ENCODE measurements around the gene BCL10.

- TF ChIP-seq, protein P1, sequence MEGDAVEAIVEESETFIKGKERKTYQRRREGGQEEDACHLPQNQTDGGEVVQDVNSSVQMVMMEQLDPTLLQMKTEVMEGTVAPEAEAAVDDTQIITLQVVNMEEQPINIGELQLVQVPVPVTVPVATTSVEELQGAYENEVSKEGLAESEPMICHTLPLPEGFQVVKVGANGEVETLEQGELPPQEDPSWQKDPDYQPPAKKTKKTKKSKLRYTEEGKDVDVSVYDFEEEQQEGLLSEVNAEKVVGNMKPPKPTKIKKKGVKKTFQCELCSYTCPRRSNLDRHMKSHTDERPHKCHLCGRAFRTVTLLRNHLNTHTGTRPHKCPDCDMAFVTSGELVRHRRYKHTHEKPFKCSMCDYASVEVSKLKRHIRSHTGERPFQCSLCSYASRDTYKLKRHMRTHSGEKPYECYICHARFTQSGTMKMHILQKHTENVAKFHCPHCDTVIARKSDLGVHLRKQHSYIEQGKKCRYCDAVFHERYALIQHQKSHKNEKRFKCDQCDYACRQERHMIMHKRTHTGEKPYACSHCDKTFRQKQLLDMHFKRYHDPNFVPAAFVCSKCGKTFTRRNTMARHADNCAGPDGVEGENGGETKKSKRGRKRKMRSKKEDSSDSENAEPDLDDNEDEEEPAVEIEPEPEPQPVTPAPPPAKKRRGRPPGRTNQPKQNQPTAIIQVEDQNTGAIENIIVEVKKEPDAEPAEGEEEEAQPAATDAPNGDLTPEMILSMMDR (IDR thresholded peaks at IDR 0.05), result no peak
- no peak for TF ChIP-seq POLR2A (IDR thresholded peaks at IDR 0.05)
Observed at GRCh38 chr1:85224295-85224694, 52.1 kb downstream of the BCL10 start.

Data from tibial nerve (tissue), 3 donors.